Endodermal cell (in vitro differentiated cells): ENCODE results near the gene COL13A1. TPM values are rescaled to one million over a fixed set of nuclear protein-coding genes. Genes with fewer than 3 reads are reported as not detected.

Source experiments
- DNase-seq: peaks from one replicate; pipeline ENCODE4 v3.0.0-alpha.2; 2017
- H3K27ac ChIP-seq: 2 replicates; pipeline ENCODE4 v1.5.1; 2013; ENCODE audit warnings: mild to moderate bottlenecking, low read depth, low read length, moderate library complexity
- H3K27me3 ChIP-seq: 2 replicates; pipeline ENCODE4 v1.6.1; 2013; ENCODE audit warnings: mild to moderate bottlenecking, low read length, moderate library complexity; ENCODE audit not compliant: insufficient read depth, control insufficient read depth, poor library complexity, severe bottlenecking
- H3K36me3 ChIP-seq: 2 replicates; pipeline ENCODE4 v1.7.0; 2013; ENCODE audit warnings: mild to moderate bottlenecking, low read length, moderate library complexity; ENCODE audit not compliant: control insufficient read depth, insufficient read depth
- H3K4me1 ChIP-seq: one replicate; pipeline ENCODE4 v1.7.0; 2013; ENCODE audit warnings: low read length; ENCODE audit not compliant: control insufficient read depth, insufficient read depth
- H3K4me3 ChIP-seq: 2 replicates; pipeline ENCODE4 v1.5.1; 2013; ENCODE audit warnings: mild to moderate bottlenecking, low read length, moderate library complexity
- H3K9ac ChIP-seq: 2 replicates; pipeline ENCODE4 v1.6.1; 2013; ENCODE audit warnings: mild to moderate bottlenecking, low read length, moderate library complexity; ENCODE audit not compliant: poor library complexity, severe bottlenecking; ENCODE audit errors: extremely low read depth
- H3K9me3 ChIP-seq: 2 replicates; pipeline ENCODE4 v1.6.1; 2013; ENCODE audit warnings: mild to moderate bottlenecking, low read length, moderate library complexity; ENCODE audit not compliant: control insufficient read depth
- H3K27ac Mint-ChIP-seq: 2 replicates; pipeline ENCODE4 v1.8.0; 2020; ENCODE audit warnings: mixed read lengths
- H3K27me3 Mint-ChIP-seq: 2 replicates; pipeline ENCODE4 v1.8.0; 2021; ENCODE audit warnings: mild to moderate bottlenecking, mixed read lengths; ENCODE audit not compliant: insufficient read depth
- H3K36me3 Mint-ChIP-seq: 2 replicates; pipeline ENCODE4 v1.8.0; 2020; ENCODE audit warnings: low read depth, mixed read lengths
- H3K4me1 Mint-ChIP-seq: 2 replicates; pipeline ENCODE4 v1.8.0; 2020; ENCODE audit warnings: mixed read lengths
- H3K4me3 Mint-ChIP-seq: 2 replicates; pipeline ENCODE4 v1.8.0; 2020; ENCODE audit warnings: mild to moderate bottlenecking, moderate library complexity, mixed read lengths
- H3K9me3 Mint-ChIP-seq: 2 replicates; pipeline ENCODE4 v1.8.0; 2020; ENCODE audit warnings: mild to moderate bottlenecking, mixed read lengths
- WGBS, 2 experiments: methylation state at CpG; one replicate each; pipeline versions ENCODE4 v1.1.5 to v1.1.7; 2013; ENCODE audit warnings: missing lambda C conversion rate in 2 of 2, mixed read lengths in 1 of 2; ENCODE audit not compliant: insufficient coverage in 1 of 2, insufficient read length in 1 of 2; 5-methylcytosine and 5-hydroxymethylcytosine counted together
- total RNA-seq, 2 donors: library from RNA; stranded (reverse); fragmentation: NEBNext Ultra II Directional in 1 of 2; extraction: Animal tissue kit (Norgen Biotek cat#: 25700) in 1 of 2; gene quantifications; 2 replicates in 1 of 2; 3 replicates in 1 of 2; pipeline ENCODE4 v1.2.1, GENCODE V29; 2021
- TF ChIP-seq, protein P1 (sequence below): fragments of 200-600 bp; sonication (generic); conservative IDR thresholded peaks from 2 replicates; pipeline ENCODE4 v1.5.0; 2021; ENCODE audit warnings: antibody characterized with exemption, mild to moderate bottlenecking

Gene COL13A1
- total RNA-seq, 2 donors from 2014 or later, result 15.9 to 20.7 TPM

DNA sequence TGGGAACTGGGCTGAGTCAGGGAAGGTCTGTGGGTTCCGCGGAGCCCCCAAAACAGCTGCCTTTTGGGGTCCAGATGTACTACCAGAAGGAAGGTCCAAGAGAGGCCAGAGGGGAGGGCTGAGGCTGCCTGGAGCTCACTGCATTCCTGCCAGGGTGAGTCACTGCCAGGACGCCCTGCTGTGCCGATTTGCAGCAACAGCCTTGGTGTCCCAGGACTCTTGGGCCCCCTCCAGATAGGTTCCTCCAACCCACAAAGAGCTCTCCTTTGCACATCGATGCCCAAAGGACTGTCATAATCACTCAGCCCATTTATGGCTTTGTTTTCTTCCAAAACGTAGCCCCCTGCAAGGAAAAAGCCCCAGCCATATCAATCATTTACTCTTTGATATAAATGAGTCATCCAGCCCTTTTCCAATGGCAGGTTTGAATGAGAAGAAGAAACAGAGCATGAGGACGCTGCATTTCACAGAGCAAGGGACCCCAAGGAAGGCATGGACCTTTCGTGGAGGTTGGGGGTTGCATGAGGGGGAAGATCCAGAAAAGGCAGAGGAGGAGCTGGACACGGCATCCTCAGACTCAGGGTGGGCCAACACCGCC lies 32.2 kb upstream of the COL13A1 start:
- H3K9ac ChIP-seq, result no peak overlapping the region
- peak overlapping the region; percentile 94 for H3K27ac Mint-ChIP-seq
- TF ChIP-seq, protein P1, sequence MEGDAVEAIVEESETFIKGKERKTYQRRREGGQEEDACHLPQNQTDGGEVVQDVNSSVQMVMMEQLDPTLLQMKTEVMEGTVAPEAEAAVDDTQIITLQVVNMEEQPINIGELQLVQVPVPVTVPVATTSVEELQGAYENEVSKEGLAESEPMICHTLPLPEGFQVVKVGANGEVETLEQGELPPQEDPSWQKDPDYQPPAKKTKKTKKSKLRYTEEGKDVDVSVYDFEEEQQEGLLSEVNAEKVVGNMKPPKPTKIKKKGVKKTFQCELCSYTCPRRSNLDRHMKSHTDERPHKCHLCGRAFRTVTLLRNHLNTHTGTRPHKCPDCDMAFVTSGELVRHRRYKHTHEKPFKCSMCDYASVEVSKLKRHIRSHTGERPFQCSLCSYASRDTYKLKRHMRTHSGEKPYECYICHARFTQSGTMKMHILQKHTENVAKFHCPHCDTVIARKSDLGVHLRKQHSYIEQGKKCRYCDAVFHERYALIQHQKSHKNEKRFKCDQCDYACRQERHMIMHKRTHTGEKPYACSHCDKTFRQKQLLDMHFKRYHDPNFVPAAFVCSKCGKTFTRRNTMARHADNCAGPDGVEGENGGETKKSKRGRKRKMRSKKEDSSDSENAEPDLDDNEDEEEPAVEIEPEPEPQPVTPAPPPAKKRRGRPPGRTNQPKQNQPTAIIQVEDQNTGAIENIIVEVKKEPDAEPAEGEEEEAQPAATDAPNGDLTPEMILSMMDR, result no peak
- no peaks in the 10 kb centered on the region for H3K9me3 ChIP-seq
- H3K36me3 ChIP-seq, result no peaks in the 10 kb centered on the region
- no peak overlapping the region for H3K4me3 ChIP-seq
- no peak overlapping the region for H3K4me3 Mint-ChIP-seq
- peaks cover 16% of the 10 kb centered on the region for H3K4me1 Mint-ChIP-seq
- H3K27me3 Mint-ChIP-seq, result peaks cover 22% of the 10 kb centered on the region
- no peak overlapping the region for H3K27ac ChIP-seq
- H3K27me3 ChIP-seq, result no peaks in the 10 kb centered on the region
- WGBS, 2 experiments, result 47 to 50% methylated on average over 6 to 10 of the region's 10 CpGs
- H3K4me1 ChIP-seq, result peaks cover 5% of the 10 kb centered on the region
- H3K9me3 Mint-ChIP-seq, result peaks cover 9% of the 10 kb centered on the region
- H3K36me3 Mint-ChIP-seq, result no peaks in the 10 kb centered on the region
- peak; percentile 96 for DNase-seq

DNA sequence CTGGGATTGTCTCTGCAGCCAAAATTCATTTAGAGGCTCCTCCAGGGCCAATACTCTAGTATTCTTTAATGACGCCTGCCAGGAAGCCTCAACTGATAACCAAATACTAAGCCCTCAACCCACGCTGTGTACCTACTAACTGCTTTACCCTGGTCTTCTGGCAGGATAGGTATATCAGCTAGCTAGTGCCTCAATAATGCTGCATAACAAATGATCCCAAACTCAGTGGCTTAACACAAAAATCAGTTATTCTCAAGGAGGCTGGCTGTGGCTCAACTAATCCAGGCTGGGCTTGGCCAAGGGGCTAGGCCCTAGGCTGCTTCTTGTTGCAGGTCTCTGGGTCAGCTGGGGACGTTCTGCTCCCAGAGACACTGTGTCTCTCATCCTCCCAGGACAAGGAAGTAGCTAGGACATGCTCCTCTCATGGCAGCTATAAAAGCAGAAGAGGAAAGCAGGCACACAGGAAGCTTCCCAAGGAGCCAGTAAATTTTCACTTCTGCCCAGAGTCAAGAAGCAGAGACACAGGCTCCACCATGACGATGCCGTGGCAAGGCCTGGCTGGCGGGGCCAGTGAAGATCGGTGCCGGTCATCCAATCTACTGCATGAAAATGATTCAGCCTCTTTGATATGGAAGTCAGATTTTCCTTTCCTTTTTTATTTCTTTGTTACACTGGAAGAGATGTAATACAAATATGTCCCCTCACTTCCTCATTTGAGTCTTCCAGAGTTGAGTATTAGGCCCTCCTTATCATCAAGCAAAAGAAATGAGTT lies 28.6 kb upstream of the COL13A1 start:
- Histone ChIP-seq H3K36me3 (no peaks in the 10 kb centered on the region), H3K9me3 (no peaks in the 10 kb centered on the region), H3K4me1 (peaks cover 5% of the 10 kb centered on the region), H3K4me3 (no peak overlapping the region), H3K27me3 (no peaks in the 10 kb centered on the region), H3K27ac (no peak overlapping the region), H3K9ac (no peak overlapping the region)
- H3K27ac Mint-ChIP-seq, result no peak overlapping the region
- no peak overlapping the region for H3K4me3 Mint-ChIP-seq
- DNase-seq, result no peak
- TF ChIP-seq, protein P1, result no peak
- H3K27me3 Mint-ChIP-seq, result peaks cover 29% of the 10 kb centered on the region
- H3K36me3 Mint-ChIP-seq, result no peaks in the 10 kb centered on the region
- H3K4me1 Mint-ChIP-seq, result peaks cover 16% of the 10 kb centered on the region
- H3K9me3 Mint-ChIP-seq, result peaks cover 9% of the 10 kb centered on the region
- WGBS, 2 experiments, result 92 to 98% methylated on average over 6 to 8 of the region's 8 CpGs

DNA sequence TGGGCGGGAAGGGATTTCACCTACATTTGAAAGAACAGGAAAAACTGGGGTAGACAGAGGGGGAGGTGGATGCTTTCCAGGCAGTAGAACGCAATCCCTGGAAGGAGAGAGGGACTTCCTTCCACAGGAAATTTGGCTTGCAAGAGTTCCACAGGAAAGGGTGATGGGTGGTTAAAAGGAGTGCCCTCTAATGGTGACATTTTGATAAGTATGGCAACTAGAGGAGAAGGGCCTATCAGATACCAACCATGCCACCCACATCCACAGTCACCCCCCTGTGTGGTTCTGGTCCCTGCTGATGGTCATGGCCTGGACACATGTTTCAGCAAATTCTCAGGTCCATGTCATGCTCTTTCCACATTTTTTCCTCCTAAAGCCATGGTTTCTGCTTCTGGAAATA lies 27.1 kb upstream of the COL13A1 start:
- H3K9ac ChIP-seq, result no peak overlapping the region
- H3K4me1 ChIP-seq, result peaks cover 3% of the 10 kb centered on the region
- Mint-ChIP-seq H3K27me3 (peaks cover 37% of the 10 kb centered on the region), H3K4me3 (no peak overlapping the region), H3K27ac (no peak overlapping the region), H3K4me1 (peaks cover 2% of the 10 kb centered on the region), H3K9me3 (peaks cover 9% of the 10 kb centered on the region), H3K36me3 (no peaks in the 10 kb centered on the region)
- H3K4me3 ChIP-seq, result no peak overlapping the region
- H3K27ac ChIP-seq, result no peak overlapping the region
- 91 to 95% methylated on average over 2 of the region's 2 CpGs for WGBS, 2 experiments
- no peaks in the 10 kb centered on the region for H3K27me3 ChIP-seq
- TF ChIP-seq, protein P1, result peak; percentile 13
- H3K9me3 ChIP-seq, result no peaks in the 10 kb centered on the region
- no peak for DNase-seq
- no peaks in the 10 kb centered on the region for H3K36me3 ChIP-seq
